OCI-LY3 (cell line): ENCODE data around the gene HSD3B2.

Source experiments
- H2AFZ ChIP-seq: fragments of 200-600, 300-600 bp; shearing (Covaris generic); 2 replicates; pipeline ENCODE4 v1.6.0; 2014; ENCODE audit warnings: antibody characterized with exemption, low read depth, low read length
- H3K27ac ChIP-seq: fragments of 200-600, 300-600 bp; sonication (generic); 2 replicates; pipeline ENCODE4 v1.5.1; 2014; ENCODE audit warnings: mild to moderate bottlenecking, low read length, moderate library complexity, mixed read lengths
- H3K27me3 ChIP-seq: fragments of 200-600, 300-600 bp; sonication (generic); 2 replicates; pipeline ENCODE4 v1.6.1; 2014; ENCODE audit warnings: low read depth, low read length, mixed read lengths
- H3K36me3 ChIP-seq: fragments of 200-600, 300-600 bp; sonication (generic); replicated peaks from 2 replicates; pipeline ENCODE3; 2014; ENCODE audit warnings: low read depth, low read length, mixed read lengths
- H3K4me1 ChIP-seq: fragments of 300-600, 200-600 bp; sonication (generic); 2 replicates; pipeline ENCODE4 v1.6.1; 2014; ENCODE audit warnings: low read length, mixed read lengths
- H3K4me2 ChIP-seq: fragments of 200-600, 300-600 bp; sonication (generic); 2 replicates; pipeline ENCODE4 v1.6.1; 2014; ENCODE audit warnings: low read length, mixed read lengths
- H3K4me3 ChIP-seq: fragments of 300-600, 200-600 bp; sonication (generic); 2 replicates; pipeline ENCODE4 v1.5.1; 2014; ENCODE audit warnings: antibody characterized with exemption, mild to moderate bottlenecking, low read length, moderate library complexity
- H3K79me2 ChIP-seq: fragments of 300-600, 200-600 bp; shearing (Covaris generic); 2 replicates; pipeline ENCODE4 v1.6.1; 2014; ENCODE audit warnings: mild to moderate bottlenecking, low read length, mixed read lengths
- H3K9ac ChIP-seq: fragments of 300-600, 200-600 bp; shearing (Covaris generic); 2 replicates; pipeline ENCODE4 v1.6.0; 2014; ENCODE audit warnings: mild to moderate bottlenecking, low read length, moderate library complexity
- H3K9me3 ChIP-seq: fragments of 200-600, 300-600 bp; shearing (Covaris generic); 2 replicates; pipeline ENCODE4 v1.6.1; 2014; ENCODE audit warnings: low read length, mixed read lengths; ENCODE audit not compliant: insufficient read depth
- H4K20me1 ChIP-seq: fragments of 200-600, 300-600 bp; sonication (generic); 2 replicates; pipeline ENCODE4 v1.6.1; 2016; ENCODE audit warnings: low read length, mixed read lengths; ENCODE audit not compliant: insufficient read depth
- EZH2phosphoT487 ChIP-seq: fragments of 200-600 bp; shearing (Covaris generic); IDR thresholded peaks from 2 replicates; pipeline ENCODE4 v1.6.1; 2018; ENCODE audit warnings: antibody characterized with exemption, mixed run types, low read depth
- TF ChIP-seq, protein P1 (sequence below): fragments of 200-600, 300-600 bp; sonication (generic); IDR thresholded peaks from 2 replicates; pipeline ENCODE4 v1.5.1; 2014; ENCODE audit warnings: antibody characterized with exemption, low read length, low read depth

The HSD3B2 gene

DNA sequence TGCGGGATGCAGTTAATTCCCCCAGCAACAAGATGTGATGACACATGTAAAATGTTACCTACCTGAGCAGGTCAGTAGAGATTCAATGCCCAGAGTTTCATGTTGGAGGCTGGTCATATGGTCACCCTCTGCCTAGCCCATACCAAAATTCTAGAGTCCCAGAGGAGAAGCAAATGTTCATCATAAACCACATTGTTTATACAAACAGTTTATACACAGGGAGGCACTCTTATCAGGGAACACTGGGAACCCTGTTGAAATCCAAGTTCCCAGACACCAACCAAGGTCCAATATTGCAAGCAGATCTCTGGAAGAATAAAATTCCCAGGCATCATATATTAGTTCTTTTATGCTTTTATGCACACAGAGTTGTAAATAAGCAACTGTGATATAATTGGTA, 35.8 kb upstream of the HSD3B2 start:
- no peaks in the 10 kb centered on the region for H3K79me2 ChIP-seq
- H3K9ac ChIP-seq = no peak overlapping the region
- H3K4me2 ChIP-seq = no peak overlapping the region
- TF ChIP-seq EZH2phosphoT487 = no peak
- TF ChIP-seq, protein P1, sequence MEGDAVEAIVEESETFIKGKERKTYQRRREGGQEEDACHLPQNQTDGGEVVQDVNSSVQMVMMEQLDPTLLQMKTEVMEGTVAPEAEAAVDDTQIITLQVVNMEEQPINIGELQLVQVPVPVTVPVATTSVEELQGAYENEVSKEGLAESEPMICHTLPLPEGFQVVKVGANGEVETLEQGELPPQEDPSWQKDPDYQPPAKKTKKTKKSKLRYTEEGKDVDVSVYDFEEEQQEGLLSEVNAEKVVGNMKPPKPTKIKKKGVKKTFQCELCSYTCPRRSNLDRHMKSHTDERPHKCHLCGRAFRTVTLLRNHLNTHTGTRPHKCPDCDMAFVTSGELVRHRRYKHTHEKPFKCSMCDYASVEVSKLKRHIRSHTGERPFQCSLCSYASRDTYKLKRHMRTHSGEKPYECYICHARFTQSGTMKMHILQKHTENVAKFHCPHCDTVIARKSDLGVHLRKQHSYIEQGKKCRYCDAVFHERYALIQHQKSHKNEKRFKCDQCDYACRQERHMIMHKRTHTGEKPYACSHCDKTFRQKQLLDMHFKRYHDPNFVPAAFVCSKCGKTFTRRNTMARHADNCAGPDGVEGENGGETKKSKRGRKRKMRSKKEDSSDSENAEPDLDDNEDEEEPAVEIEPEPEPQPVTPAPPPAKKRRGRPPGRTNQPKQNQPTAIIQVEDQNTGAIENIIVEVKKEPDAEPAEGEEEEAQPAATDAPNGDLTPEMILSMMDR = no peak
- no peak overlapping the region for H3K27ac ChIP-seq
- no peak overlapping the region for H2AFZ ChIP-seq
- no peaks in the 10 kb centered on the region for H3K36me3 ChIP-seq
- no peaks in the 10 kb centered on the region for H3K4me1 ChIP-seq
- H4K20me1 ChIP-seq = no peaks in the 10 kb centered on the region
- 0 out of 2 replicates have a peak, but pooled peaks cover 3% of the 10 kb centered on the region for H3K27me3 ChIP-seq
- H3K4me3 ChIP-seq = no peak overlapping the region
- H3K9me3 ChIP-seq = no peaks in the 10 kb centered on the region

- no peak overlapping the region for H3K4me2 ChIP-seq
- H3K79me2 ChIP-seq = no peaks in the 10 kb centered on the region
- H4K20me1 ChIP-seq = no peaks in the 10 kb centered on the region
- H3K4me1 ChIP-seq = no peaks in the 10 kb centered on the region
- H3K27ac ChIP-seq = no peak overlapping the region
- no peak overlapping the region for H3K4me3 ChIP-seq
- no peaks in the 10 kb centered on the region for H3K36me3 ChIP-seq
- H3K27me3 ChIP-seq = no peaks in the 10 kb centered on the region
- no peaks in the 10 kb centered on the region for H3K9me3 ChIP-seq
- no peak overlapping the region for H3K9ac ChIP-seq
- TF ChIP-seq, protein P1 = no peak
- TF ChIP-seq EZH2phosphoT487 = no peak
- H2AFZ ChIP-seq = no peak overlapping the region
These were observed 34.6 kb upstream of the HSD3B2 start for GRCh38 chr1:119380304-119380703.

DNA sequence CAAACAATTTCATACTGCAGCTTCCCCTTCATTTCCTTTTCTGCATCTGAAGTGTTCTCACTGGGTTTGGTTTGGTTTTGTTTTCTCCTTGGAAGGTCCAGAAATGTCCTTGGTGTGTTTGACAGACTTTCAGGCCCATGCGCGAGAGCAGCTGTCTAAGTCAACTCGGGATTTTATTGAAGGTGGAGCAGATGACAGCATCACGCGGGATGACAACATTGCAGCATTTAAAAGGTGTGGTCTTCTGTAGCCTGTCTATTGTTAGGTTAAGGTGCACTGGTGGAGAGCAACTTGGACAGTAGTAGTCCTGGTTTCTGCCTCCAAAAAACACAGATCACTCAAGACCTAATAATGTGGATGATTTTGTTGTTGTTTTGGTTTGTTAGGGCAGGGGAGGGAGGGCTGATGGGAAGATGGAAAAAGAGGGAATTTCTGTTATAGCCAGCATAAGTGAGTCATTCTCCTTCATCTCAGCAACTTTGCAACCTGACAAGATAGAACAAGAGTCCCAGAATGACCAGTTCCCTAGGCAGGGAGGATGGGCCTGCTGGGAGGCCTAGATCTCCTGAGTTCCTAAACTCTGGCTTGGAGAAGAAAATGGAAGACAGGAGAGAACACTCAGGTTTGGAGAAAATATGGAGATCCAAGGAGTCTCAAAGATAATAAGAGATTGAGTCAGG, 33.8 kb upstream of the HSD3B2 start:
- Histone ChIP-seq H4K20me1 (no peaks in the 10 kb centered on the region), H3K9me3 (no peaks in the 10 kb centered on the region), H3K9ac (no peak overlapping the region), H3K36me3 (no peaks in the 10 kb centered on the region), H2AFZ (no peak overlapping the region), H3K4me2 (no peak overlapping the region), H3K27ac (no peak overlapping the region), H3K27me3 (no peaks in the 10 kb centered on the region), H3K79me2 (no peaks in the 10 kb centered on the region), H3K4me3 (no peak overlapping the region), H3K4me1 (no peaks in the 10 kb centered on the region)
- TF ChIP-seq EZH2phosphoT487 = no peak
- TF ChIP-seq, protein P1 = no peak

DNA sequence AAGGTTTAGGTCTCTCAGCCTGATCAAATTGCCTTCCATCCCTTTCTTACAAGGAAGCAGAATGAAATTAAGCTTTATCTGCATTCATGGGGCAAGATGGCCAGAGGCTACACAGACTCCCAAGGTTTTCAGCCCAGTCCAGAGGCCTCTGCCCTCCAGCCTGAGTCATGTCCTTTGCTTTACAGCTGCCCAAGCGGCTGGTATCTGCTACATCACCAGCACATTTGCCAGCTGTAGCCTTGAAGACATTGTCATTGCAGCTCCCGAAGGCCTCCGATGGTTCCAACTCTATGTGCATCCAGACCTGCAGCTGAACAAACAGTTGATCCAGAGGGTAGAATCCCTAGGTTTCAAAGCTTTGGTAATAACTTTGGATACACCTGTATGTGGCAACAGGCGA, 30.4 kb upstream of the HSD3B2 start:
- Histone ChIP-seq H3K9ac (no peak overlapping the region), H3K4me3 (no peak overlapping the region), H3K4me1 (no peaks in the 10 kb centered on the region), H3K27me3 (peaks cover 8% of the 10 kb centered on the region; the same call in 1 of the 2 replicates), H3K27ac (no peak overlapping the region), H3K79me2 (no peaks in the 10 kb centered on the region), H2AFZ (no peak overlapping the region), H3K4me2 (no peak overlapping the region), H3K9me3 (no peaks in the 10 kb centered on the region), H3K36me3 (no peaks in the 10 kb centered on the region), H4K20me1 (no peaks in the 10 kb centered on the region)
- TF ChIP-seq, protein P1 = no peak
- TF ChIP-seq EZH2phosphoT487 = no peak
